Astrocyte (in vitro differentiated cells and primary cell): ENCODE data around the gene PLEKHF1. TPM values are rescaled to one million over a fixed set of nuclear protein-coding genes. Genes with fewer than 3 reads are reported as not detected.

ENCODE experiments used
- DNase-seq: peaks from one replicate; pipeline ENCODE4 v3.0.0-alpha.2; 2010; ENCODE audit warnings: low read depth
- FAIRE-seq: peaks from 2 replicates; lab custom pipeline; 2011; peaks lifted over from hg19 to GRCh38; lab: Jason Lieb, UNC
- H2AFZ ChIP-seq: 2 replicates; pipeline ENCODE4 v1.6.0; 2012; ENCODE audit warnings: low read depth, low read length, inconsistent platforms
- H3K27ac ChIP-seq: 2 replicates; pipeline ENCODE4 v1.5.1; 2011; ENCODE audit warnings: low read depth, low read length, inconsistent platforms
- H3K27me3 ChIP-seq: 2 replicates; pipeline ENCODE4 v1.6.0; 2011; ENCODE audit warnings: low read length, inconsistent platforms; ENCODE audit not compliant: insufficient read depth
- H3K36me3 ChIP-seq: 2 replicates; pipeline ENCODE4 v1.5.1; 2011; ENCODE audit warnings: low read length, inconsistent platforms; ENCODE audit not compliant: insufficient read depth
- H3K4me1 ChIP-seq: 2 replicates; pipeline ENCODE4 v1.5.1; 2011; ENCODE audit warnings: low read length, inconsistent platforms; ENCODE audit not compliant: insufficient read depth
- H3K4me2 ChIP-seq: 2 replicates; pipeline ENCODE4 v1.6.0; 2012; ENCODE audit warnings: low read length, inconsistent platforms
- H3K4me3 ChIP-seq: 2 replicates; pipeline ENCODE4 v1.5.1; 2011; ENCODE audit warnings: low read depth, mild to moderate bottlenecking, low read length, inconsistent platforms; ENCODE audit not compliant: insufficient read depth
- H3K79me2 ChIP-seq: 2 replicates; pipeline ENCODE4 v1.6.0; 2012; ENCODE audit warnings: mild to moderate bottlenecking, low read length, inconsistent platforms; ENCODE audit not compliant: insufficient read depth
- H3K9ac ChIP-seq: 2 replicates; pipeline ENCODE4 v1.6.0; 2012; ENCODE audit warnings: mild to moderate bottlenecking, low read length, inconsistent platforms
- H3K9me3 ChIP-seq: 2 replicates; pipeline ENCODE4 v1.5.1; 2012; ENCODE audit warnings: low read depth, mild to moderate bottlenecking, low read length, inconsistent platforms; ENCODE audit not compliant: insufficient read depth
- H4K20me1 ChIP-seq: 2 replicates; pipeline ENCODE4 v1.6.0; 2012; ENCODE audit warnings: low read length, inconsistent platforms; ENCODE audit not compliant: insufficient read depth
- H3K27ac Mint-ChIP-seq: one replicate; pipeline ENCODE4 v1.8.0; 2021; ENCODE audit warnings: mild to moderate bottlenecking, mixed read lengths; ENCODE audit not compliant: unreplicated experiment
- H3K27me3 Mint-ChIP-seq: one replicate; pipeline ENCODE4 v1.8.0; 2021; ENCODE audit warnings: low read depth, mixed read lengths; ENCODE audit not compliant: unreplicated experiment
- H3K36me3 Mint-ChIP-seq: one replicate; pipeline ENCODE4 v1.8.0; 2021; ENCODE audit warnings: low read depth, mixed read lengths; ENCODE audit not compliant: unreplicated experiment
- H3K4me1 Mint-ChIP-seq: one replicate; pipeline ENCODE4 v1.8.0; 2021; ENCODE audit warnings: low read depth, mixed read lengths; ENCODE audit not compliant: unreplicated experiment
- H3K4me3 Mint-ChIP-seq: one replicate; pipeline ENCODE4 v1.8.0; 2021; ENCODE audit warnings: mild to moderate bottlenecking, moderate library complexity, mixed read lengths; ENCODE audit not compliant: unreplicated experiment
- H3K9me3 Mint-ChIP-seq: one replicate; pipeline ENCODE4 v1.8.0; 2021; ENCODE audit warnings: mild to moderate bottlenecking, mixed read lengths; ENCODE audit not compliant: unreplicated experiment
- CTCF ChIP-seq: IDR thresholded peaks from 2 replicates; pipeline ENCODE4 v1.5.1; 2011; ENCODE audit warnings: low read depth, mild to moderate bottlenecking, inconsistent platforms, low read length, moderate library complexity; ENCODE audit not compliant: insufficient read depth
- EZH2 ChIP-seq: IDR thresholded peaks from 2 replicates; pipeline ENCODE4 v1.6.1; 2012; ENCODE audit warnings: mild to moderate bottlenecking, low read length, inconsistent platforms; ENCODE audit not compliant: insufficient read depth
- total RNA-seq: library from RNA; stranded (reverse); gene quantifications from 2 replicates; pipeline ENCODE4 v1.2.1, GENCODE V29; 2021

The PLEKHF1 gene
- total RNA-seq, 1 donor from 2014 or later: 13.1 TPM

- Mint-ChIP-seq H3K4me1 (no peaks in the 10 kb centered on the region), H3K36me3 (peaks cover 3% of the 10 kb centered on the region), H3K9me3 (no peaks in the 10 kb centered on the region), H3K27me3 (peaks cover 2% of the 10 kb centered on the region), H3K27ac (no peak overlapping the region), H3K4me3 (no peak overlapping the region)
- Histone ChIP-seq H2AFZ (no peak overlapping the region), H4K20me1 (no peaks in the 10 kb centered on the region), H3K79me2 (no peaks in the 10 kb centered on the region), H3K27ac (no peak overlapping the region), H3K36me3 (no peaks in the 10 kb centered on the region), H3K4me3 (no peak overlapping the region), H3K27me3 (no peaks in the 10 kb centered on the region), H3K9ac (no peak overlapping the region), H3K9me3 (no peaks in the 10 kb centered on the region), H3K4me2 (no peak overlapping the region), H3K4me1 (no peaks in the 10 kb centered on the region)
- FAIRE-seq (no peak), DNase-seq (no peak)
- TF ChIP-seq CTCF (no peak), EZH2 (no peak)
Measured at GRCh38 chr19:29631450-29631849, 33.8 kb upstream of the PLEKHF1 start.

- Mint-ChIP-seq H3K9me3 (no peaks in the 10 kb centered on the region), H3K4me3 (no peak overlapping the region), H3K4me1 (no peaks in the 10 kb centered on the region), H3K27ac (no peak overlapping the region), H3K36me3 (peaks cover 3% of the 10 kb centered on the region), H3K27me3 (peaks cover 3% of the 10 kb centered on the region)
- Histone ChIP-seq H4K20me1 (no peaks in the 10 kb centered on the region), H3K4me1 (no peaks in the 10 kb centered on the region), H3K9ac (no peak overlapping the region), H3K27me3 (no peaks in the 10 kb centered on the region), H3K9me3 (no peaks in the 10 kb centered on the region), H3K4me3 (no peak overlapping the region), H3K79me2 (no peaks in the 10 kb centered on the region), H3K4me2 (no peak overlapping the region), H3K36me3 (no peaks in the 10 kb centered on the region), H3K27ac (no peak overlapping the region), H2AFZ (no peak overlapping the region)
- FAIRE-seq: no peak
- no peak for DNase-seq
- TF ChIP-seq CTCF (no peak), EZH2 (no peak)
Measured at GRCh38 chr19:29634002-29634401, 31.3 kb upstream of the PLEKHF1 start.

GRCh38 chr19:29634423-29635130 is 30.7 kb upstream of the PLEKHF1 start:
- Histone ChIP-seq H3K4me3 (no peak overlapping the region), H3K79me2 (no peaks in the 10 kb centered on the region), H3K4me1 (no peaks in the 10 kb centered on the region), H3K9me3 (no peaks in the 10 kb centered on the region), H4K20me1 (no peaks in the 10 kb centered on the region), H3K4me2 (no peak overlapping the region), H3K27me3 (no peaks in the 10 kb centered on the region), H3K27ac (no peak overlapping the region), H2AFZ (no peak overlapping the region), H3K9ac (no peak overlapping the region), H3K36me3 (no peaks in the 10 kb centered on the region)
- TF ChIP-seq EZH2 (no peak), CTCF (no peak)
- FAIRE-seq (no peak), DNase-seq (no peak)
- Mint-ChIP-seq H3K27me3 (peaks cover 6% of the 10 kb centered on the region), H3K36me3 (peaks cover 3% of the 10 kb centered on the region), H3K4me1 (no peaks in the 10 kb centered on the region), H3K4me3 (no peak overlapping the region), H3K9me3 (no peaks in the 10 kb centered on the region), H3K27ac (no peak overlapping the region)
